Ecto neural progenitor cell (in vitro differentiated cells): ENCODE data around the gene ENOPH1.
A peak's percentile ranks its signal among the peaks of the same experiment; 100 is the strongest.

Experiments used
- DNase-seq: peaks from one replicate; pipeline ENCODE4 v3.0.0-alpha.2; 2018; ENCODE audit warnings: low spot score

The ENOPH1 gene

GRCh38 chr4:82473080-82473479, 42.7 kb downstream of the ENOPH1 start:
- peak; percentile 3 for DNase-seq

GRCh38 chr4:82473621-82474164, 43.3 kb downstream of the ENOPH1 start:
- peak; percentile 22 for DNase-seq

DNA sequence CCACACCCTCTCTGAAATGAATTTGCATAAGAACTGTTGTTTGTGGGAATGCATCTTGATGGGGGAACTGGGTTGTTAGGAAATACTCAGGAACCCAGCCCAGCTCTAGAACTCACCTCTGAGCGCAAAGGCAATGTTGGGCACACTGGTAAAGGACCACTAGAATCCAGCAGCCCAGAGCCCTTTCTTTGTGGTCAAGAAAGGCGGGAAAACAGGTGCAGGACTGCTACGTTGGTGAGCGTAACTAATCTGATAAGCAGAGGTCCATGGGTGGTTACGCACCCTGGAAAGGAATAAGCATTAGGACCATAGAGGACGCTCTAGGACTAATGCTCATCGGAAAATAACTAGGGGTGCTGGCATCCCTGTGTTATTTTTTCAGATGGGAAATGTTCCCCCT, 45.5 kb downstream of the ENOPH1 start:
- DNase-seq: peak; percentile 6

DNA sequence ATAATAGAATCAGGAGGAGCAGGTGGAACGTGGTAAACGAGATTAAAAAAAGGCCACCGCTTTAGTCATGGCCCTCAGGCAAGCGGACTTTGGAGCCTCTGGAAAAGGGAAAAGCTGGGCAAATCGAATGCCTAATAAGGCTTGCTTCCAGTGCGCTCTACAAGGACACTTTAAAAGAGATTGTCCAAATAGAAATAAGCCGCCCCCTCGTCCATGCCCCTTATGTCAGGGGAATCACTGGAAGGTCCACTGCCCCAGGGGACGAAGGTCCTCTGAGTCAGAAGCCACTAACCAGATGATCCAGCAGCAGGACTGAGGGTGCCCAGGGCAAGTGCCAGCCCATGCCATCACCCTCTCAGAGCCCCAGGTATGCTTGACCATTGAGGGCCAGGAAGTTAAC, 47.1 kb downstream of the ENOPH1 start:
- peak; percentile 10 for DNase-seq

DNA sequence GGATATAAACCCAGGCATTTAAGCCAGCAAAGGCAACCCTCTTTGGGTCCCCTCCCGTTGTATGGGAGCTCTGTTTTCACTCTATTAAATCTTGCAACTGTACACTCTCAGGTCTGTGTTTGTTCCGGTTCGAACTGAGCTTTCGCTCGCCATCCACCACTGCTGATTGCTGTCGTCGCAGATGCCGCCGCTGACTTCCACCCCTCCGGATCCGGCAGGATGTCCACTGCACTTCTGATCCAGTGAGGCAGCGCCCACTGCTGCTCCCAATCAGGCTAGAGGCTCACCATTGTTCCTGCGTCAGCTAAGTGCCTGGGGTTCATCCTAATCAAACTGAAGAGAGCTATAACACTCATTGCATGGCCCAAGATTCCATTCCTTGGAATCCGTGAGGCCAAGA, 49.2 kb downstream of the ENOPH1 start:
- no peak for DNase-seq

GRCh38 chr4:82480771-82481505, 50.5 kb downstream of the ENOPH1 start:
- no peak for DNase-seq

- no peak for DNase-seq
Observed at GRCh38 chr4:82481506-82481840, 51.1 kb downstream of the ENOPH1 start.

- DNase-seq: no peak
Observed at GRCh38 chr4:82482387-82482786, 52.0 kb downstream of the ENOPH1 start.

- no peak for DNase-seq
Observed at GRCh38 chr4:82484996-82485783, 54.8 kb downstream of the ENOPH1 start.

DNA sequence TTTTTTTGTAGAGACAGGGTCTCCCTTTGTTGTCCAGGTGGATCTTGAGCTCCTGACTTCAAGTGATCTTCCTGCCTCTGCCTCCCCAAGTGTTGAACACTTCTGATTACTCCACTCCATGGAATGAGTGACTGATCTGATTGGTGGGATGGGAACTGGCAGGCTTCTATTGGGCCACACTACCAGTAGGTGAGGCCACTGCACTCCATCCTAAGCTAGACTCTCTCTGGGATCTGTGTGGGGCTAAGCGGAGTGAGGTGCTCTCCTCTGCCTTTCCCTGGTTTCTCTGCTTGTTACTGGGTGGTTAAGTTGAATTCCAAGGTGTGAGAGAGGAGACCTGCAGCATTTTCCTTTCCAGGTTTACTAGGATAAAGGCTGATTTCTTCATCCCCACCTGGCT, 58.7 kb downstream of the ENOPH1 start:
- DNase-seq: no peak

- no peak for DNase-seq
Observed at GRCh38 chr4:82489987-82490386, 59.6 kb downstream of the ENOPH1 start.

GRCh38 chr4:82491251-82491960, 61.0 kb downstream of the ENOPH1 start:
- no peak for DNase-seq

GRCh38 chr4:82493721-82494425, 63.5 kb downstream of the ENOPH1 start:
- no peak for DNase-seq

- DNase-seq: no peak
Observed at GRCh38 chr4:82495666-82496065, 65.3 kb downstream of the ENOPH1 start.

DNA sequence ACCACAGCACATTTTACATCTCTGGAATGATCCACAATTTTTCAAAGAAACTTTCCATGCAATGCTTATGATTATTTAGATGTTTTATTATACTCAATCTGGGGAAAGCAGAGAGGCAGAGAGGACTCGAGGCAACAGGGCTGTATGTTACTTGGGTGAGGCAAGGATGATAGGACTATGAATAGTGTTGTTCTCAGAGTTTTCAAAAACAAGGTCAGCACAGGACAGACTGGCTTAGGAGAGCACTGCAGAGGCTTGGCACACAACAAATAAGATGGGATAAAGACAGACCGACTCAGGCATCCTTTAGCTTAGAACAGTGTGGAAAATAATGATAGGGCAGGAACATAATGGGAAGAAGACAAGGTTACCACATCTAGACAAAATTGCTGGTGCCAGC, 66.0 kb downstream of the ENOPH1 start:
- no peak for DNase-seq

GRCh38 chr4:82499738-82500434, 69.5 kb downstream of the ENOPH1 start:
- DNase-seq: no peak

DNA sequence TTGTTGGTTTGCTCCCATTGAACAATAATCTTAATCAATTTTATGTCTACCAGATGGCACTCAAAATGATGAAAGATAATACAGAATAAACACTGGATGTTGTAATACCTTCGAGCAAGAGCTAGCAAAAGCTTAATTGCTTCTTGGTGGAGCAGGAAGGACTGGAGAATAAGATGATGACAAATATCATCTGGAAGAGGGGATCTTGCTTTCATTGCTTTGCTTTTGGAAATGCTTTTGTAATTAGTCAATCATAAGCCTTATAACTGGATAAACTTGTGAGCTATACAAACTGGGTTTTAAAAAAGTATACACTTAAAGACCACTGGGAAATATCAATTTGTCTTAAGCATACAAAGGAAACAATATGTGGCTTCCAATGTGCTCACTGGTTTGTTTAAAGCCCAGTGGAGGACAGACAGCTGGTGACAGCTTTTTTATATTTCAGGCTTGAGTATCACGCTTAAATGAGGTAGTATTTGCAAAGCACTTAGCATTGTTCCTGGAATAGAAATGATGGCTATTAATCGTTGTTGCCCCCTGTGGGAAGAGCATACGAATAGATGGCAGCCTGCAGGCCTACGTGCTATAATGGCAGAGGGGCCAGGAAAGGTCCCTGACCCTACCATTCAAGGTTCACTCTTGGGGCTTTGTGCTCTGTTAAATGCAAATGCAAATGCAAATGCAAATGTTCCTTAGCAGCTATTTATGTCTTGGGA, 70.2 kb downstream of the ENOPH1 start:
- no peak for DNase-seq

- DNase-seq: no peak
Observed at GRCh38 chr4:82501154-82501442, 70.7 kb downstream of the ENOPH1 start.

GRCh38 chr4:82508011-82508410, 77.6 kb downstream of the ENOPH1 start:
- no peak for DNase-seq

DNA sequence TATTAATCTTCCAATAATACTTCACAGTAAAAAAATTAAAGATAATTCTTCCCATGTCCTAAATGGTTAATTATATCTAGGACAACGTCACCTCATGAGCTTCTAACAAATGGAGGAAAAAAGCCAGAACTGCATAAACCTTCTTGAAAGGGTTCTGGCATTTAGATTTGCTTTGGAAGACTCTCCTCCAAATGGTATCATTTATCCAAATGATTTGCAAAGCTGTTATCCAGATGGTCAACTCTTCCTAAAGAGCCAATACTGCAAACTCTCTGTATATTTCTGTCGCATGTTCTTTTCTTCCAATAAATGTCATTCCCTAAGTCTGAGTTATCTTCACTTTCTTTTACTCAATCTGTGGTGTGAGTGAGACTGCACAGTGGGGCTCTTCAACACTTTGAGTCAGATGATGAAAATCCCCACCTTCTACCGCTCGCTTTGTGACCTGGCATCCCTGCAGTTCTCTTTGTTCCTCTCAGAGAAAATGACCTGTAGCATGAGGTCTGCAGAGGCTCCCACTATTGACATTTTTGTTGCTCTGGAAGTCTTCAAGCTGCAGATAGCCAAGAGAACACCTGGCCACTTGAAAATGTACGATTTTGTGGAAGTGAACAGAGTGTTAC, 78.5 kb downstream of the ENOPH1 start:
- no peak for DNase-seq

- no peak for DNase-seq
Observed at GRCh38 chr4:82510216-82510615, 79.8 kb downstream of the ENOPH1 start.
